Measurements from ENCODE around the gene ZBTB39. TPM values are rescaled to one million over a fixed set of nuclear protein-coding genes. Genes with fewer than 3 reads are reported as not detected.
"Not testable (repeated sequence)": the region's sequence is repeated elsewhere in the genome, so short reads cannot be mapped to it uniquely, and the experiment has no call there.

The ZBTB39 gene
- total and polyA plus RNA-seq, 2 donors from 2014 or later: 1.4 to 6.6 TPM

DNA sequence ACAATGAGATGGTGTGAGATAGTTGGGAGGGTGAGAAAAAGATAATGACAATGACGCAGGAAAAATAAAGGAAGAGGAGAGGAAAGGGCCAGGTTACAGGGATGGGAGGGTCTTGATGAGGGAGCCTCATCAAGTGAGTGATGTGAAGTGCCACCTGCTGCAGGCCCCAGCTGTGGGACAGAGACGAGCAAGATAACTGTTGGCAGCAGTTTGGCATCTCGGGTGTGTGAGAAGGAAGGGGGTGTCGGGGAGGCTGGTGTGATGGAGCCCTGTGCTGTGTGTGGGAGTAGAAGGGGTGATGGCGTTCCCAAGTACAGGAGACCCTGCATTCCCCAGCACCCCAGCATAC lies 21.4 kb upstream of the ZBTB39 start:
- Histone ChIP-seq H3K36me3 (ENCODE audit: control insufficient read depth in 2 of 3, insufficient read depth in 3 of 3, low read length in 3 of 3) (no peaks in the 10 kb centered on the region), H3K9ac (ENCODE audit: low read length in 3 of 3) (no peak overlapping the region), H3K4me1 (ENCODE audit: control insufficient read depth in 2 of 3, insufficient read depth in 2 of 3, low read depth in 1 of 3, low read length in 3 of 3) (no peaks in the 10 kb centered on the region), H3K27me3 (ENCODE audit: control insufficient read depth, insufficient read depth, low read length) (no peaks in the 10 kb centered on the region), H3K9me3 (ENCODE audit: control insufficient read depth in 2 of 3, insufficient read depth in 1 of 3, low read length in 3 of 3) (no peaks in the 10 kb centered on the region), H3K27ac (ENCODE audit: low read depth in 2 of 2, low read length in 2 of 2) (no peak overlapping the region), H3K4me3 (ENCODE audit: low read length in 3 of 3) (no peak overlapping the region)
- intact Hi-C loops (cut with DNase I): no loop called here
- TF ChIP-seq, protein P1, sequence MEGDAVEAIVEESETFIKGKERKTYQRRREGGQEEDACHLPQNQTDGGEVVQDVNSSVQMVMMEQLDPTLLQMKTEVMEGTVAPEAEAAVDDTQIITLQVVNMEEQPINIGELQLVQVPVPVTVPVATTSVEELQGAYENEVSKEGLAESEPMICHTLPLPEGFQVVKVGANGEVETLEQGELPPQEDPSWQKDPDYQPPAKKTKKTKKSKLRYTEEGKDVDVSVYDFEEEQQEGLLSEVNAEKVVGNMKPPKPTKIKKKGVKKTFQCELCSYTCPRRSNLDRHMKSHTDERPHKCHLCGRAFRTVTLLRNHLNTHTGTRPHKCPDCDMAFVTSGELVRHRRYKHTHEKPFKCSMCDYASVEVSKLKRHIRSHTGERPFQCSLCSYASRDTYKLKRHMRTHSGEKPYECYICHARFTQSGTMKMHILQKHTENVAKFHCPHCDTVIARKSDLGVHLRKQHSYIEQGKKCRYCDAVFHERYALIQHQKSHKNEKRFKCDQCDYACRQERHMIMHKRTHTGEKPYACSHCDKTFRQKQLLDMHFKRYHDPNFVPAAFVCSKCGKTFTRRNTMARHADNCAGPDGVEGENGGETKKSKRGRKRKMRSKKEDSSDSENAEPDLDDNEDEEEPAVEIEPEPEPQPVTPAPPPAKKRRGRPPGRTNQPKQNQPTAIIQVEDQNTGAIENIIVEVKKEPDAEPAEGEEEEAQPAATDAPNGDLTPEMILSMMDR (IDR thresholded peaks at IDR 0.05; ENCODE audit: borderline replicate concordance, extremely low read depth, insufficient read depth): no peak
- no peak for DNase-seq
- FAIRE-seq: no peak

DNA sequence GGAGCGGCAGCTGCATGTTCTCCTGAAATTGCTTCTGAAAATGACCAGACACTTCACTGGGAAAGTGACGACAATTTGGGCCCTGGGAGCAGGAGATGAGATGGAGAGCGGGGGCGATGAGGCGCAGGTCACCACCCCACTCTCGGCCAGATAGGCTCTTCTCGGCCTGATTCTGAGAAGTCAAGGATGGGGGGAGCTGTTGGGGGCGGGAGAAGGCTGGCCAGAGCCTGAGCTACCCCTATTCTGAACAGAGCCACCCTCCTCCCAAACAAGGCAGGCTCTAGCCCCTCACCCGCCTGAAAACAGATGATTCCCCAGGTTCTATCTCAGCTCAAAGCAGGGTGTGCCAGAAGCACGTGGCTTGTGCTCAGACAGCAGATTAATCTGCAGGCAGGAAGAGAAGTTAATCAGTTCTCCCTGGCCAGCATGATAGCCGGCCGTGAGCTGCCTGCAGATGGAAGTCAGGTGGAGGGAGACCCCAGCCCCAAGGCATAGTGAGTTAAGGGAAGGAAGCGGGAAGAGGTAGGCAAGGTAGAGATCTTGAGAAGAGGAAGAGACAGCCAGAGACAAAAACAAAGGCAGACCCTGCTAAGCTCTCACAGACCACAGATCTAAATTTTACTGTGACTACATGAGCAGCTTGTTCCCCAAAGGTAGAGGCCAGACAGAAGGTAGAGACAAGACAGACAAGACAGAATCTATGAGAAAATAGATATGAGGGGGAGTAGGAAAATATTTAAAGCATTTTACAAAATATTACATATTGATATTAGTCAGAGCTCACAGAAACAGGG lies 20.9 kb upstream of the ZBTB39 start:
- TF ChIP-seq, protein P1 (IDR thresholded peaks at IDR 0.05; ENCODE audit: borderline replicate concordance, extremely low read depth, insufficient read depth): no peak
- FAIRE-seq: no peak

GRCh38 chr12:57025196-57025595 lies 18.9 kb upstream of the ZBTB39 start:
- intact Hi-C loops (cut with DNase I): no loop called here
- no peak for DNase-seq
- H3K4me3 ChIP-seq (ENCODE audit: low read length in 3 of 3): no peak overlapping the region
- FAIRE-seq: no peak
- H3K27ac ChIP-seq (ENCODE audit: low read depth in 2 of 2, low read length in 2 of 2): no peak overlapping the region
- TF ChIP-seq, protein P1 (IDR thresholded peaks at IDR 0.05; ENCODE audit: borderline replicate concordance, extremely low read depth, insufficient read depth): no peak
- H3K4me1 ChIP-seq (ENCODE audit: control insufficient read depth in 2 of 3, insufficient read depth in 2 of 3, low read depth in 1 of 3, low read length in 3 of 3): no peaks in the 10 kb centered on the region
- no peaks in the 10 kb centered on the region for H3K36me3 ChIP-seq (ENCODE audit: control insufficient read depth in 2 of 3, insufficient read depth in 3 of 3, low read length in 3 of 3)
- no peak overlapping the region for H3K9ac ChIP-seq (ENCODE audit: low read length in 3 of 3)
- H3K27me3 ChIP-seq (ENCODE audit: control insufficient read depth, insufficient read depth, low read length): no peaks in the 10 kb centered on the region
- H3K9me3 ChIP-seq (ENCODE audit: control insufficient read depth in 2 of 3, insufficient read depth in 1 of 3, low read length in 3 of 3): no peaks in the 10 kb centered on the region

More for the DNA sequence above, 20.9 kb upstream of the ZBTB39 start:
- Histone ChIP-seq H3K4me1 (ENCODE audit: control insufficient read depth in 2 of 3, insufficient read depth in 2 of 3, low read depth in 1 of 3, low read length in 3 of 3) (no peaks in the 10 kb centered on the region), H3K27ac (ENCODE audit: low read depth in 2 of 2, low read length in 2 of 2) (no peak overlapping the region), H3K4me3 (ENCODE audit: low read length in 3 of 3) (no peak overlapping the region), H3K27me3 (ENCODE audit: control insufficient read depth, insufficient read depth, low read length) (no peaks in the 10 kb centered on the region), H3K9me3 (ENCODE audit: control insufficient read depth in 2 of 3, insufficient read depth in 1 of 3, low read length in 3 of 3) (no peaks in the 10 kb centered on the region), H3K36me3 (ENCODE audit: control insufficient read depth in 2 of 3, insufficient read depth in 3 of 3, low read length in 3 of 3) (no peaks in the 10 kb centered on the region), H3K9ac (ENCODE audit: low read length in 3 of 3) (no peak overlapping the region)
- intact Hi-C loops (cut with DNase I): no loop called here
- no peak for DNase-seq

- H3K27me3 ChIP-seq (ENCODE audit: control insufficient read depth, insufficient read depth, low read length); H3K27ac ChIP-seq (ENCODE audit: low read depth in 2 of 2, low read length in 2 of 2); intact Hi-C loops (cut with DNase I); H3K9me3 ChIP-seq (ENCODE audit: control insufficient read depth in 2 of 3, insufficient read depth in 1 of 3, low read length in 3 of 3); H3K4me1 ChIP-seq (ENCODE audit: control insufficient read depth in 2 of 3, insufficient read depth in 2 of 3, low read depth in 1 of 3, low read length in 3 of 3); H3K4me3 ChIP-seq (ENCODE audit: low read length in 3 of 3); FAIRE-seq; H3K9ac ChIP-seq (ENCODE audit: low read length in 3 of 3); H3K36me3 ChIP-seq (ENCODE audit: control insufficient read depth in 2 of 3, insufficient read depth in 3 of 3, low read length in 3 of 3); DNase-seq: not testable (repeated sequence)
Measured at GRCh38 chr12:57022324-57022723, 16.0 kb upstream of the ZBTB39 start.
